Activated gamma-delta T cell treated with Interleukin-2 at 50 U/mL for 16 hours (primary cell): Measurements from ENCODE around the gene MYL7.
"Not testable (repeated sequence)": the region's sequence is repeated elsewhere in the genome, so short reads cannot be mapped to it uniquely, and the experiment has no call there.

Source experiments
- DNase-seq: peaks from one replicate; pipeline ENCODE4 v3.0.0-alpha.2; 2020

The MYL7 gene

GRCh38 chr7:44128721-44129582 is 12.2 kb downstream of the MYL7 start:
- DNase-seq: no peak

GRCh38 chr7:44127161-44127560 is 14.0 kb downstream of the MYL7 start:
- no peak for DNase-seq

- not testable (repeated sequence) for DNase-seq
Measured at GRCh38 chr7:44126574-44126973, 14.6 kb downstream of the MYL7 start.

GRCh38 chr7:44124822-44125202 is 16.3 kb downstream of the MYL7 start:
- DNase-seq: no peak

- DNase-seq: peak; percentile 97
Measured at GRCh38 chr7:44123190-44124003, 17.7 kb downstream of the MYL7 start, which contains the start of gene POLD2. TSS of gene POLD2 (minus strand) at chr7:44123548. CDS start at chr7:44122053, 1,495 bp downstream.

GRCh38 chr7:44122529-44122928 is 18.6 kb downstream of the MYL7 start:
- DNase-seq: no peak

- no peak for DNase-seq
Measured at GRCh38 chr7:44121761-44122420, 19.2 kb downstream of the MYL7 start.

GRCh38 chr7:44120395-44120794 is 20.7 kb downstream of the MYL7 start:
- DNase-seq: no peak

- no peak for DNase-seq
Measured at GRCh38 chr7:44119829-44120380, 21.2 kb downstream of the MYL7 start.

GRCh38 chr7:44117801-44118429 is 23.2 kb downstream of the MYL7 start:
- no peak for DNase-seq

GRCh38 chr7:44116789-44117666 is 24.1 kb downstream of the MYL7 start:
- DNase-seq: no peak

GRCh38 chr7:44116087-44116788 is 24.9 kb downstream of the MYL7 start:
- no peak for DNase-seq

- no peak for DNase-seq
Measured at GRCh38 chr7:44114586-44115310, 26.4 kb downstream of the MYL7 start.

GRCh38 chr7:44113764-44114354 is 27.3 kb downstream of the MYL7 start:
- DNase-seq: no peak

GRCh38 chr7:44112997-44113763 is 28.0 kb downstream of the MYL7 start:
- DNase-seq: no peak

- no peak for DNase-seq
Measured at GRCh38 chr7:44112231-44112996, 28.7 kb downstream of the MYL7 start.

- no peak for DNase-seq
Measured at GRCh38 chr7:44111761-44112160, 29.4 kb downstream of the MYL7 start.
